HG03175 (cell line): ENCODE data around the gene ZNF486.
"Not testable (repeated sequence)": the region's sequence is repeated elsewhere in the genome, so short reads cannot be mapped to it uniquely, and the experiment has no call there.

ENCODE experiments used
- ATAC-seq: cut with Tn5 transposase; IDR thresholded peaks from one replicate; pipeline ENCODE4 v1.9.1; 2021; ENCODE audit warnings: mild to moderate bottlenecking, moderate library complexity; ENCODE audit not compliant: unreplicated experiment

ZNF486 gene

DNA sequence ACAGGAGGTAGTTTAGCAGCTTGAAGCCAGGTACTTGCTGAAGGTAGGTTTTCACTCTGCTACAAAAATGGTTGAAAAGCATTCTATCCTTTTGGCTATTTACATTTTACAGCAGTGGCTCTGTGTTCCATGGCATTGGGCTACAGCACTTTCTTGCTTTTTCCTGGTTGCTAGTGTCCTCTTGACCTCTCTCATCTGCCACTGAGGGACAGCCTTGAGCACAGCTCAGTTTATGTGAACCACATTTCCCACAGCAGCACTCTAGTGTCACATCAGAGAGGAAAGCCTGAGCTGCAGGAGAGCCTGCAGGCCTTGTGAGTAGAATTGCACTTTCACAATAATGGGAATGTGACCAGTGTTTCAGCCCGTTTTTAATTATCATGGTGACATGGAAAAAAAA is 54.6 kb downstream of the ZNF486 start:
- ATAC-seq: not testable (repeated sequence)

DNA sequence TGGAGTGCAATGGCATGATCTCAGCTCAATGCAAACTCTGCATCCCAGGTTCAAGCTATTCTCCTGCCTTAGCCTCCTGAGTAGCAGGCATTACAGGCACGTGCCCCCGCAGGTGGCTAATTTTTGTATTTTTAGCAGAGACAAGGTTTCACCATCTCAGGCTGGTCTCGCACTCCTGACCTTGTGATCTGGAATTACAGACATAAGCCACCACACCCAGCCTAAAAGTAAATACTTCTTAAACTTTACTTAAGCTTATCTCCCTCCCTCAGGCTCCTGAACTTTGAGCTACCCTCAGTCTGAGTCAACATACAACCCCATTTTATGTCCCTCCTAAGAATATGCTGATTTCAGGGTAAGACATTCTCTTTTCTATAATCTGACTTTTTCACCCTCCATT is 66.1 kb downstream of the ZNF486 start:
- ATAC-seq: no peak

DNA sequence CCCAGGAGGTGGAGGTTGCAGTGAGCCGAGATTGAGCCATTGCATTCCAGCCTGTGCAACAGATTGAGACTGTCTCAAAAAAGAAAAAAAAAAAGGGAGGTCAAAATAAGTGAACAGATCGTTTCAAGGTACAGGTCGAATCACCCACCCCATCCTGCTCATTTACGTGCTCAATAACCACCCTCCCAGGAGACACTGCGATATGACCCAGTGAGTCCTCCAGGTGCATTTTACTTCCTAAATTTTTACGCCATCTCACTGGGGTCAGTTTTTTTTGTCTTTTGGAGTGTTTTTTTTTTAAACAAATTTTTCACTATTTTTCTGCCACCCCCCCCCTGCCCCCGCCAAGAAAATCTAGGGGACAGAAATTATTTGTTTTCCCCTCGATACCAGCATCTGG is 68.1 kb downstream of the ZNF486 start:
- no peak for ATAC-seq

DNA sequence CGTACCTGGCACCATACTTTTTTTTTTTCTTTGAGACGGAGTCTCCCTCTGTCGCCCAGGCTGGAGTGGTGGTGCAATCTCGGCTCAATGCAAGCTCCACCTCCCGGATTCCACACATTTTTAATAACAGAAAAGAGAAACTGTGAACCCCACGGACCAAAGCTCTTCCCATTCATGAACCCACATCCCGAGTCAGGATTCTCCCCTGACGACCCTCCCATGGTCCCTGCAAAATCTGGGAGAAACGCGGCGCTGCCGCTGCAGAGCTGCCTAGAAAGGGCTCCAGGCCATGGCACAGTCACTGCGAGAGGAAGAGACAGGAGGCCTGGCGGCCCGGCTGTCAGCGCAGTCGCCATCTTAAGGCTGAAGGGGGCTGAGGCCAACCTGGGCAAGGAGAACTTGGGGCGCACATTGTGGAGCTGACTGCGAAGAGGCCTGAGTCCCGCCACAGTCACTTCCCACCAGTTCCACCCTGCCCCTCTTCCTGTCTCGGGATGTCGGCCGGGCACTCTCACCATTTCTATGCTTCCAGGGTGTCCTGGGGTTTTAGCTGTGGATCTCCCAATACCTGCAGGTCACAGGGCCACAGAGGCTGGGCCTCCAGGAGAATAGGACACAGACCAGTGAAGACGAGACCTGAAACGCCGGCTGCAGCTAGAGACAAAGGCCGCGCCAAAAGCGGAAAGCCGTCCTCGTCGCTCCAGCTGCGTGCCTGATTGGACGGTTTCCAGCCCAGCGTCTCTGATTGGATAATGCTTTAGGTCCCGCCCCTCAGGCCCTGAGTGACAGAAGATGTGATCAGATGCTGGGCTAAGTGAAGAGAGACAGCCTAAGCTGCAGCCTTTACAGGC is 71.0 kb downstream of the ZNF486 start:
- ATAC-seq: peak; percentile 78

DNA sequence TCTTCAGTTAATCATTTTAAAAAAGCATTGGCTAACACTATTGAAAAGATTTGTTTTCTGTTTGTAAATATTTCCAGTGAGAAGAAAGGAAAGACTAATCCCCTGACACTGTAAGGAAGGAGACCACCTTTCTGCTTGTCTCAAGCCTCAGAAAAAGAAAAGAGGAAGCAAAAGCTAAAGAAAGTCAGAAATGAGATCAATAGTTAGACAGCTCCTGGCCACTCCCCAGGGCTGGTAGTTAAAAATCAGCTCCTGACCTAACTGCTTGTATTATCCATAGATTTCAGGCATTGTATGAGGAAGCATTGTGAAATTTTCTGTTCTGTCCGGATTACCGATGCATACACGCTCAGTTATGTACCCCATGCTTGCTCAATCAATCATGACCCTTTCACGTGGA is 76.6 kb downstream of the ZNF486 start:
- ATAC-seq: no peak

DNA sequence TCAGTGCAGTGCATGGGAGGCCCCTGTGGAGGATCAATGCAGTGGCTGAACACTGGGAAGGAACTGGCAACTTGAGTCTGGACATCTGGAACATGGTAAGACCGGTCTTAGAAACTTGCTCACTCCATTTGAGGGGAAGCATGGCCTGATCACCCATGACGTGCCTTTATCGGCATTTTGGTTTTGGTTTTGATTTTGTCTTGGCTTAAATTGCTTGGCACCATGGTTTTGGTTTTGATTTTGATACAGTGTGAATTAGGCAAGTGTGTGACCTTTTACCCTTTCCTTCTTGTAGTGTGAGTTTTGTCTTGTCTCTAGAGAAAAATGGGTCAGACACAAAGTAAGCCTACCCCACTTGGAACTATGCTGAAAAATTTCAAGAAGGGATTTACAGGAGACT is 77.3 kb downstream of the ZNF486 start:
- no peak for ATAC-seq

DNA sequence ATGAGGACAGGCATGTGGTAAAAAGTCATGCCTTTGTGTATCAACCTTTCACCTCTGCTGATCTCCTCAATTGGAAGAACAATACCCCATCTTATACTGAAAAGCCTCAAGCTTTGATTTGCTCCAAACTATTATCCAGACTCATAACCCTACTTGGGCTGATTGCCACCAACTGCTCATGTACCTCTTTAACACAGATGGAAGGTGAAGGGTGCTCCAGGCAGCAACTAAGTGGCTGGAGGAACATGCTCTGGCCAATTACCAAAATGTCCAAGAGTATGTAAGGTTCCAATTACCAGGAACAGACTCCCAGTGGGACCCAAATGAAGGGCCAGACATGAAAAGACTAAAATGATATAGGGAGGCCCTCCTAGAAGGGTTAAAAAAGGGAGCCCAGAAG is 78.3 kb downstream of the ZNF486 start:
- no peak for ATAC-seq

DNA sequence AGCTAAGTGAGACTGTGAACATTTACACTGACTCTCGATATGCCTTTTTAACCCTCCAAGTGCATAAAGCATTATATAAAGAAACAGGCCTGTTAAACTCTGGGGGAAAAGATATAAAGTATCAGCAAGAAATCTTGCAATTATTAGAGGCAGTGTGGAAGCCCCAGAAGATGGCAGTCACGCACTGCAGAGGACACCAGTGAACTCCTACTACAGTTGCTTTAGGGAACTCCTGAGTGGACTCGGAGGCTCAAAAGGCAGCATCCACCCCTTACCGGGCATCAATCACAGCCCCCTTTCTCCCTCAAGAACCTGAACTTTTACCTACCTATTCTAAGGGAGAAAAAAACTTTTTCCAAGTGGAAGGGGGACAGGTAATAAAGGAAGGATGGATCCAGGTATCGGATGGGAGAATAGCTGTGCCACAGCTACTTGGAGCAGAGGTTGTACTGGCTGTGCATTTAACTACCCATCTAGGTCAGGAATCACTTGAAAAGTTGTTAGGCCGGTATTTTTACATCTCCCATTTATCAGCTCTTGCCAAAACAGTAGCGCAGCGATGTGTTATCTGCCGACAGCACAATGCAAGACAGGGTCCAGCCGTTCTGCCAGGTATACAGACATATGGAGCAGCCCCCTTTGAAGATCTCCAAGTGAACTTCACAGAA is 80.1 kb downstream of the ZNF486 start:
- ATAC-seq: no peak

DNA sequence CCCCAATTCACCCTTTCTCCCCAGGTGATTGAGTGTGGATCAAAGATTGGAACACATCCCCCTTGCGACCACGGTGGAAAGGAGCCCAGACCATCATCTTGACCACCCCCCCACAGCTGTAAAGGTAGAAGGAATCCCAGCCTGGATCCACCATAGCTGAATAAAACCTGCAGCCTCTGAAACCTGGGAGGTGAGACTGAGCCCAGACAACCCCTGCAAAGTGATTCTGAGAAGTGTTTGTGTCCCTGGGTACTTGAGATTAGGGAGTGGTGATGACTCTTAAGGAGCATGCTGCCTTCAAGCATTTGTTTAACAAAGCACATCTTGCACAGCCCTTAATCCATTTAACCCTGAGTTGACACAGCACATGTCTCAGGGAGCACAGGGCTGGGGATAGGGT is 81.2 kb downstream of the ZNF486 start:
- not testable (repeated sequence) for ATAC-seq
